Stimulated activated CD8-positive, alpha-beta memory T cell treated with anti-CD3 and anti-CD28 coated beads, Interleukin-7, amount 100 ng/mL, for 1 hour (primary cell): ENCODE data around the gene TNFSF13.

ENCODE experiments used
- DNase-seq, 2 donors: peaks; one replicate each; pipeline ENCODE4 v3.0.0-alpha.2; 2020; ENCODE audit warnings: low read depth in 2 of 2

Gene TNFSF13

GRCh38 chr17:7574176-7574953, 15.8 kb downstream of the TNFSF13 start:
- DNase-seq: no peak

- DNase-seq: no peak
Measured at GRCh38 chr17:7575481-7575883, 16.9 kb downstream of the TNFSF13 start.

GRCh38 chr17:7575959-7576358, 17.4 kb downstream of the TNFSF13 start:
- no peak for DNase-seq

- DNase-seq: no peak
Measured at GRCh38 chr17:7576432-7576937, 17.9 kb downstream of the TNFSF13 start.

GRCh38 chr17:7577327-7578199, 19.0 kb downstream of the TNFSF13 start:
- DNase-seq: no peak

- DNase-seq: peak; percentile 26 to 31
Measured at GRCh38 chr17:7579001-7579833, 20.7 kb downstream of the TNFSF13 start, which contains the start of gene CD68. CD68 (plus strand) TSS chr17:7579638; CDS start chr17:7579678, 40 bp downstream.

GRCh38 chr17:7579834-7580603, 21.5 kb downstream of the TNFSF13 start:
- DNase-seq: no peak

GRCh38 chr17:7580604-7581575, 22.3 kb downstream of the TNFSF13 start:
- DNase-seq: no peak

- DNase-seq: no peak
Measured at GRCh38 chr17:7582396-7583252, 24.1 kb downstream of the TNFSF13 start.

- peak; percentile 85 to 87 for DNase-seq
Measured at GRCh38 chr17:7583253-7584109, 24.9 kb downstream of the TNFSF13 start, which contains the start of gene MPDU1. MPDU1 (plus strand) TSS chr17:7583852; CDS start chr17:7583863, 11 bp downstream.

- no peak for DNase-seq
Measured at GRCh38 chr17:7586673-7587419, 28.3 kb downstream of the TNFSF13 start.

- no peak for DNase-seq
Measured at GRCh38 chr17:7587420-7588151, 29.0 kb downstream of the TNFSF13 start.

GRCh38 chr17:7588553-7589203, 30.1 kb downstream of the TNFSF13 start:
- DNase-seq: no peak

- peak; percentile 39 to 44 for DNase-seq
Measured at GRCh38 chr17:7589204-7589868, 30.8 kb downstream of the TNFSF13 start.
